Choroid plexus epithelial cell (primary cell): ENCODE results near the gene FOXK2.
"Not testable (repeated sequence)": the region's sequence is repeated elsewhere in the genome, so short reads cannot be mapped to it uniquely, and the experiment has no call there.

Source experiments
- DNase-seq: peaks from one replicate; pipeline ENCODE4 v3.0.0-alpha.2; 2010; ENCODE audit warnings: low read depth
- H3K4me3 ChIP-seq: 2 replicates; pipeline ENCODE4 v1.5.1; 2011; ENCODE audit warnings: low read depth, mild to moderate bottlenecking, control low read depth, low read length, moderate library complexity
- CTCF ChIP-seq: conservative IDR thresholded peaks from 2 replicates; pipeline ENCODE4 v1.5.1; 2011; ENCODE audit warnings: low read depth, mild to moderate bottlenecking, control low read depth, inconsistent platforms, low read length, moderate library complexity

FOXK2 gene

GRCh38 chr17:82551779-82552457 lies 32.4 kb downstream of the FOXK2 start:
- DNase-seq: peak; percentile 78
- TF ChIP-seq CTCF: peak; percentile 86
- no peak overlapping the region for H3K4me3 ChIP-seq

DNA sequence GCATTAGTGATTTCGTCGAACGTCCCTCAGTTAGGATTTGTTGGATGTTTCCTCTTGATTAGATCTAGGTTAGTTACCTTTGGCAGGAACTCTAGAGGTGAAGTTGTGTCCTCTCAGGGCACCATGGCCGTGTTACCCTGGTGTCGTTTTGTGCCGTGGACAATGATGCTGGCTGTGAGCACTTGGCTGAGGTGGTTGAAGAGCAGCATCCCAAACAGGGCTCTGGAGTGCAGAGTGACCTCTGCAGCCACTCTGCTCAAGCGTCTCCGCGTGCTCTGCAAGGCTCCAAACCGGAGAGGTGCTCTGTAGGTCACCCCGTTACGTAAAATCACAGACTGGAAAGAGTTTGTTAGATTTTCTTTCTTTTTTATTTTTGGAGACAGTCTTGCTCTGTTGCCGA lies 33.0 kb downstream of the FOXK2 start:
- no peak overlapping the region for H3K4me3 ChIP-seq
- no peak for TF ChIP-seq CTCF
- DNase-seq: no peak

DNA sequence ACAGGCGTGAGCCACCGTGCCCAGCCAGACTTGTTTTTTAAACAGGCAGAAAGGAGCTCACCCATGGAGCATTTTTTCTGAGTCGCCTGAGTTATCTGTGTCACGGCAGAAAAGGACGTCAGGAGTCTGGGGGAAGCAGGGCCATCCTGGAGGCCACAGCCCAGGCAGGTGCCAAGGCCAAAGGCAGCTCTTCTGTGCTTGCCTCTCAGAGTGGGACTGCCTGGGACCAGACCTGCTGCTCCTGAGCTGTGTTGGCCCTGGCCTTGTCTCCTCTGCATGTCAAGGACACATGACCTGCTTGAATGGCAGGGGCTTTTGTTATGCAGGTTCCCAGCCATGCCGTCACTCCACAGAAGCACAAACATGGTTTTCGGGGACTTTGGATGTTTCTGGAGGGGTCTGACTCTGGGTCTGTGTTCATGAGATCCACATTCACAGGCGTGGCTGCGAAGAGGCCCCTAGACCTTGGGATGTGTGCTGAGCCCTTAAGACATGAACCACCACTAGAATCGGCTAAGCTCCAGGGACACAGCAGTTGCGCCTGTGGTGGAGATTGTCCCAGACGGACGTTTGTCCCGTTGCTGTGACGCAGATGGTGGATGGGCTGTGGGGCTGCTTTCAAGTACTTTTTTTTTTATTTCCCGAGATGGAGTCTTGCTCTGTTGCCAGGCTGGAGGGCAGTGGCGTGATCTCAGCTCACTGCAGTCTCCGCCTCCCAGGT lies 33.8 kb downstream of the FOXK2 start:
- no peak overlapping the region for H3K4me3 ChIP-seq
- no peak for TF ChIP-seq CTCF
- no peak for DNase-seq

GRCh38 chr17:82557510-82557909 lies 38.0 kb downstream of the FOXK2 start:
- DNase-seq, H3K4me3 ChIP-seq: not testable (repeated sequence)

DNA sequence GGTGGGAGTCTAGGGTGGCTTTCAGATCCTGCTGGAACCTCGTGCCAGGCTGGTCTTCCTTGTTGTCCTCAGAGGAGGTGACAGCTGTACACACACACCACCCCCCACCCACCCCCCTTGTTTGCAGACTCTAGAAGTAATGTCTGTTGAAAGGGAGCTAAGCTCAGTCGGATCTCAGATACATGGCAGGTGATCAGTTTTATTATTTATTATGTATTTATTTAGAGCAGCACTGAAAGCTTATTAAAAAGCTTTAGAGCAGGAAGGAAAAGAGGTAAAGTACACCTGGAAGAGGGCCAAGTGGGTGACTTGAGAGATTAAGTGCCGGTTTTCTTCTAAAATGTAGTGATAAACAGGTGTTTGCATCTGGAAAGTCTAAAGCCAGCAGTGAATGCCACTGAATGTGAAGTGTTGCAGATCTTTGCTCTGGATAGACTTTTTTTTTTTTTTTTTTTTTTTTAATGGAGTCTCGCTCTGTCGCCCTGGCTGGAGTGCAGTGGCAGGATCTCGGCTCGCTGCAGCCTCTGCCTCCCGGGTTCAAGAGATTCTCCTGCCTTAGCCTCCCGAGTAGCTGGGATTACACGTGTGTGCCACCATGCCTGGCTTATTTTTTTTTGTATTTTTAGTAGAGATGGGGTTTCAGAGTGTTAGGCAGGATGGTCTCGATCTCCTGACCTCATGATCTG lies 40.2 kb downstream of the FOXK2 start:
- no peak for TF ChIP-seq CTCF
- DNase-seq: no peak
- H3K4me3 ChIP-seq: no peak overlapping the region

DNA sequence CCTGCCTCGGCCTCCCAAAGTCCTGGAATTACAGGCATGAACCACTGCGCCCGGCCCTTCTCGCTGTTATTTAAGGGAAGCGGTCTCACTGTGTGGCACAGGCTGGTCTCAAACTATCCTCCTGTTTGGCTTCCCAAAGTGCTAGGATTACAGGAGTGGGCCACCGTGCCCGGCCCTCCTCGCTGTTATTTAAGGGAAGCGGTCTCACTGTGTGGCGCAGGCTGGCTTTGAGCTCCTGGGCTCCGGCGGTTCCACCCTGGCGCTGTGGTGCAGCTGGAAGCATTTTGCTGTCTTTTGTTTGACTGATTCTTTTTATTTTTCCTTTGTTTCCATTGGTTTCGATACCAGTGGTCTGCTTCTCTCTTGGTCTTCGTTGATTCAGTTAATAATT lies 40.7 kb downstream of the FOXK2 start:
- H3K4me3 ChIP-seq: no peak overlapping the region
- DNase-seq: no peak
- TF ChIP-seq CTCF: no peak

- no peak for DNase-seq
- no peak for TF ChIP-seq CTCF
- H3K4me3 ChIP-seq: no peak overlapping the region
Observed at GRCh38 chr17:82560802-82561428, 41.4 kb downstream of the FOXK2 start.
